OCI-LY7 (cell line): ENCODE results near the gene DLGAP1. TPM values are rescaled to one million over a fixed set of nuclear protein-coding genes. Genes with fewer than 3 reads are reported as not detected.

Experiments
- BruUV-seq: library from RNA; stranded (reverse); fragments of 400-500 nt; replicated peaks from 2 replicates; lab custom pipeline; 2021; lab: Mats Ljungman, UMichigan
- CTCF ChIA-PET: fragments of 300-600 bp; sonication (Branson Sonifier 250); formaldehyde crosslinking; loops from one replicate; lab custom pipeline; 2022; ENCODE audit warnings: antibody characterized with exemption; ENCODE audit not compliant: unreplicated experiment; lab: Charles Lee
- POLR2A ChIA-PET: fragments of 300-600 bp; sonication (Branson Sonifier 250); formaldehyde crosslinking; loops from one replicate; lab custom pipeline; 2022; ENCODE audit warnings: antibody characterized with exemption; lab: Charles Lee
- DNase-seq: peaks from one replicate; pipeline ENCODE4 v3.0.0-alpha.2; 2015; ENCODE audit warnings: low spot score
- H2AFZ ChIP-seq: fragments of 200-600 bp; sonication (generic), shearing (Covaris generic); 2 replicates; pipeline ENCODE4 v1.6.1; 2014; ENCODE audit warnings: mild to moderate bottlenecking, antibody characterized with exemption, low read length, moderate library complexity
- H3K27ac ChIP-seq: fragments of 200-600 bp; sonication (generic); 2 replicates; pipeline ENCODE4 v1.5.1; 2014; ENCODE audit warnings: mixed run types, low read depth, mild to moderate bottlenecking, moderate library complexity, low read length, inconsistent platforms; ENCODE audit not compliant: poor library complexity, severe bottlenecking
- H3K36me3 ChIP-seq: fragments of 200-600 bp; sonication (generic); 2 replicates; pipeline ENCODE4 v1.6.1; 2014; ENCODE audit warnings: mild to moderate bottlenecking, antibody characterized with exemption, low read length, moderate library complexity, mixed read lengths; ENCODE audit not compliant: insufficient read depth
- H3K4me1 ChIP-seq: fragments of 200-600 bp; sonication (generic); 2 replicates; pipeline ENCODE4 v1.5.1; 2014; ENCODE audit warnings: mild to moderate bottlenecking, low read length; ENCODE audit not compliant: insufficient read depth, poor library complexity, severe bottlenecking
- H3K4me2 ChIP-seq: fragments of 200-600 bp; sonication (generic); 2 replicates; pipeline ENCODE4 v1.6.1; 2014; ENCODE audit warnings: mild to moderate bottlenecking, low read length
- H3K4me3 ChIP-seq: fragments of 200-600 bp; sonication (generic); 2 replicates; pipeline ENCODE4 v1.5.1; 2014; ENCODE audit warnings: mild to moderate bottlenecking, low read depth, low read length; ENCODE audit not compliant: poor library complexity, severe bottlenecking
- H3K79me2 ChIP-seq: fragments of 200-600 bp; sonication (generic); 2 replicates; pipeline ENCODE4 v1.6.1; 2016; ENCODE audit warnings: low read depth, mild to moderate bottlenecking, low read length, moderate library complexity, mixed read lengths; ENCODE audit not compliant: insufficient read depth
- H3K9me2 ChIP-seq: fragments of 200-600 bp; sonication (generic); 2 replicates; pipeline ENCODE4 v1.6.1; 2016; ENCODE audit warnings: mild to moderate bottlenecking, low read length, mixed read lengths; ENCODE audit not compliant: insufficient read depth
- H3K9me3 ChIP-seq: fragments of 200-600 bp; sonication (generic); 2 replicates; pipeline ENCODE4 v1.6.1; 2014; ENCODE audit warnings: mild to moderate bottlenecking, mixed run types, low read length, mixed read lengths
- H4K20me1 ChIP-seq: fragments of 200-600 bp; sonication (generic); 2 replicates; pipeline ENCODE4 v1.6.1; 2014; ENCODE audit warnings: mild to moderate bottlenecking, antibody characterized with exemption, low read length, moderate library complexity, mixed read lengths; ENCODE audit not compliant: insufficient read depth
- EZH2phosphoT487 ChIP-seq: fragments of 200-600 bp; sonication (generic); IDR thresholded peaks from 2 replicates; pipeline ENCODE4 v1.6.1; 2018; ENCODE audit warnings: low read depth, borderline replicate concordance, mild to moderate bottlenecking, mixed run types, antibody characterized with exemption, low read length, moderate library complexity, mixed read lengths
- intact Hi-C: fragments of 100-400 bp; cut with micrococcal nuclease; formaldehyde crosslinking; loops from one replicate; pipeline ENCODE4 v1.10.0; 2022; ENCODE audit not compliant: unreplicated experiment
- total RNA-seq, 2 experiments: library from RNA; depleted of rRNA in 1 of 2; stranded (reverse); fragments of >200 nt in 1 of 2; shearing (Covaris generic) in 1 of 2; gene quantifications; 2 replicates each; pipeline ENCODE4 v1.2.3, GENCODE V29; 2014 to 2022
- TF ChIP-seq, protein P1 (sequence below): fragments of 200-600 bp; sonication (generic); conservative IDR thresholded peaks from 2 replicates; pipeline ENCODE4 v1.5.1; 2014; ENCODE audit warnings: mild to moderate bottlenecking, antibody characterized with exemption, low read length, moderate library complexity, mixed read lengths

The DLGAP1 gene
- total RNA-seq, 2 experiments from 2014 or later = 0.22 TPM; not detected in 1

- Histone ChIP-seq H4K20me1 (no peaks in the 10 kb centered on the region), H3K4me2 (no peak overlapping the region), H3K79me2 (no peaks in the 10 kb centered on the region), H3K4me1 (no peaks in the 10 kb centered on the region), H3K36me3 (no peaks in the 10 kb centered on the region), H3K9me3 (peaks cover 8% of the 10 kb centered on the region; the same call in 1 of the 2 replicates), H3K4me3 (no peak overlapping the region), H3K27ac (no peak overlapping the region), H3K9me2 (no peaks in the 10 kb centered on the region), H2AFZ (peak overlapping the region; percentile 78)
- CTCF ChIA-PET = no interaction called here
- TF ChIP-seq, protein P1, sequence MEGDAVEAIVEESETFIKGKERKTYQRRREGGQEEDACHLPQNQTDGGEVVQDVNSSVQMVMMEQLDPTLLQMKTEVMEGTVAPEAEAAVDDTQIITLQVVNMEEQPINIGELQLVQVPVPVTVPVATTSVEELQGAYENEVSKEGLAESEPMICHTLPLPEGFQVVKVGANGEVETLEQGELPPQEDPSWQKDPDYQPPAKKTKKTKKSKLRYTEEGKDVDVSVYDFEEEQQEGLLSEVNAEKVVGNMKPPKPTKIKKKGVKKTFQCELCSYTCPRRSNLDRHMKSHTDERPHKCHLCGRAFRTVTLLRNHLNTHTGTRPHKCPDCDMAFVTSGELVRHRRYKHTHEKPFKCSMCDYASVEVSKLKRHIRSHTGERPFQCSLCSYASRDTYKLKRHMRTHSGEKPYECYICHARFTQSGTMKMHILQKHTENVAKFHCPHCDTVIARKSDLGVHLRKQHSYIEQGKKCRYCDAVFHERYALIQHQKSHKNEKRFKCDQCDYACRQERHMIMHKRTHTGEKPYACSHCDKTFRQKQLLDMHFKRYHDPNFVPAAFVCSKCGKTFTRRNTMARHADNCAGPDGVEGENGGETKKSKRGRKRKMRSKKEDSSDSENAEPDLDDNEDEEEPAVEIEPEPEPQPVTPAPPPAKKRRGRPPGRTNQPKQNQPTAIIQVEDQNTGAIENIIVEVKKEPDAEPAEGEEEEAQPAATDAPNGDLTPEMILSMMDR = no peak
- no peak for TF ChIP-seq EZH2phosphoT487
- POLR2A ChIA-PET = interaction anchor here (0.9 kb wide), 1 partner anchor 61 kb away, joined by 3 read pairs; no protein-coding TSS in a partner anchor
- BruUV-seq = no TSS peak
- intact Hi-C loops = no loop called here
- no peak for DNase-seq
These were observed 694.4 kb downstream of the DLGAP1 start for GRCh38 chr18:3760741-3761140.

DNA sequence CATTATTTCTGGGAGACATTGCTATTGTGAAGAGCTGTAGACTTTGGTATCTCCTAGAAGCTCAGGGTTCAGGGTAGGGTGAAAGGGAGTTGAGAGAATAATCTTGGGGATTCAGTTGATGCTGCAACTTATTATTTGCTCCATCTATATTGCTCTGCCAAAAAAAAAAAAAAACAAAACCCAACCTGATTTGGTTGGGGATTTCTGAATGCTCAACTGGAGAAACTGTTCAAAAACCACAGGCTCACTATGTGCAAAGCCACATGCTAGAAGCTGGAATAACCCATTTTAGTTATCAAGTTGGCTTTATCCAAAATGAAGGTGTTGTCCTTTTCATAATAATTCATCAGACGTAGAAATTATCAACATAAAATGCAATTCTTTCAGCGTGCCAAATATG is 696.0 kb downstream of the DLGAP1 start:
- TF ChIP-seq EZH2phosphoT487 = no peak
- TF ChIP-seq, protein P1 = no peak
- Histone ChIP-seq H3K4me2 (no peak overlapping the region), H3K36me3 (no peaks in the 10 kb centered on the region), H3K4me1 (no peaks in the 10 kb centered on the region), H3K79me2 (no peaks in the 10 kb centered on the region), H3K4me3 (no peak overlapping the region), H4K20me1 (no peaks in the 10 kb centered on the region), H2AFZ (no peak overlapping the region), H3K9me2 (no peaks in the 10 kb centered on the region), H3K27ac (no peak overlapping the region), H3K9me3 (peaks cover 4% of the 10 kb centered on the region; the same call in 1 of the 2 replicates)
- POLR2A ChIA-PET = interaction anchor here (1.1 to 1.7 kb wide), 2 partner anchors 12 to 236 kb away, joined by 3 to 6 read pairs; no protein-coding TSS in a partner anchor
- no TSS peak for BruUV-seq
- intact Hi-C loops = no loop called here
- DNase-seq = no peak
- CTCF ChIA-PET = no interaction called here

GRCh38 chr18:3758531-3758930 is 696.6 kb downstream of the DLGAP1 start:
- no TSS peak for BruUV-seq
- POLR2A ChIA-PET = interaction anchor here (1.1 to 1.7 kb wide), 2 partner anchors 13 to 237 kb away, joined by 3 to 6 read pairs; no protein-coding TSS in a partner anchor

More at GRCh38 chr18:3758531-3758930, 696.6 kb downstream of the DLGAP1 start:
- no peak for DNase-seq
- Histone ChIP-seq H3K27ac (no peak overlapping the region), H3K79me2 (no peaks in the 10 kb centered on the region), H3K4me1 (no peaks in the 10 kb centered on the region), H3K4me2 (no peak overlapping the region), H3K36me3 (no peaks in the 10 kb centered on the region), H3K9me3 (peaks cover 4% of the 10 kb centered on the region; the same call in 1 of the 2 replicates), H2AFZ (no peak overlapping the region), H3K4me3 (no peak overlapping the region), H4K20me1 (no peaks in the 10 kb centered on the region), H3K9me2 (no peaks in the 10 kb centered on the region)
- TF ChIP-seq, protein P1 = no peak
- TF ChIP-seq EZH2phosphoT487 = no peak
- CTCF ChIA-PET = no interaction called here
- intact Hi-C loops = no loop called here
